ENCODE measurements around the gene IGFL4.

Gene IGFL4

DNA sequence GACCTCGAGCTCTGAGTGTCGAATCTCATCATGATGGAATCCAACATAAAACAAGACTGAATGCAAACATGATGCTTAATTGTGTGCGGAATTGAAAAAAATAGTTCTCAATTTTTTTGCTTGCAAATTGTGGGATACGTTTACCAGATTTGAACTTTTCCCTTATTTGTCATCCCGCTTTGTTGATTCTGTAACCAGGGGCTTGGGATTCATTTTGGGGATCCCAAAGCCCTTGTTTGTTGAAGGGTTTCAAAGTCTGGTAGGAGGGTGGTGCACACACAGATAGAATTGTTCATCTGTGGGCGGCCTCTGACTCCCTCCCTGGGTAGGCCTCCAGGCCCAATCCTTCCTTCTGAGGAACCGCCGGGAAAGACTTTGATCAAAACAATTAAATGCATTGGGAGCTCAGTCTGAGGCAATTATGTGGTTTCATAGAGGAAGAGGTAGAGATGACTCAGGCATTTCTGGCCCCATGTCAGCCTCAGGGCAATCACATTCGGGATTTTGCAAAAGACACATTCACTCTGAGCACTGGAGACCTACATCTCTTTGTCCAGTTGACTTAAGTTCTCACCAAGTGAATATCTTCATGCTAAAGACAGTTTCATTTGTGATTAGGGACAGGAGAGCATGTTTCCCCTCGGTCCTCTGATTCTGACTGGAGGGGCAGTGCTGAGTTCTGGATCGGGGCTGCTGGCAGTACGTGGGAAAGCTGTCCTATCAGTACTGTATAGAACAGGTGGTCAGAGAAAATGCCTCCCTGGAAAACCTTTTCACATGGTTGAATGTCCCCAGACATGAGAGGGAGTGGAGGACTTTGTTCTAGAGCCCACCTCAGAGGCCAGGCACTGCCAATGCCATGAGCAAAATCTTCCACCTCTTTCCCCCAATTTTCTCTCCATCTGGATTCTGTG is 27.8 kb upstream of the IGFL4 start:
- Histone ChIP-seq H3K4me2 (ENCODE audit: low read depth, low read length) (no peak overlapping the region), H3K4me3 (ENCODE audit: low read length) (no peak overlapping the region), H3K9me2 (replicated peaks; ENCODE audit: insufficient read depth, low read length) (no peaks in the 10 kb centered on the region), H4K20me1 (ENCODE audit: insufficient read depth, low read length) (no peaks in the 10 kb centered on the region), H3K36me3 (replicated peaks; ENCODE audit: insufficient read depth, low read length) (no peaks in the 10 kb centered on the region), H3K9me3 (replicated peaks; ENCODE audit: insufficient read depth, low read length) (no peaks in the 10 kb centered on the region), H3K79me2 (ENCODE audit: low read length) (no peaks in the 10 kb centered on the region), H3K4me1 (ENCODE audit: low read length) (peaks cover 6% of the 10 kb centered on the region; the same call in 1 of the 2 replicates), H2AFZ (ENCODE audit: low read length) (no peak overlapping the region), H3K27ac (ENCODE audit: low read length) (no peak overlapping the region), H3F3A (ENCODE audit: insufficient read depth, low read length) (no peaks in the 10 kb centered on the region), H3K9ac (ENCODE audit: low read length) (no peak overlapping the region), H3K27me3 (replicated peaks; ENCODE audit: insufficient read depth, low read length) (peaks cover 66% of the 10 kb centered on the region)
- TF ChIP-seq EZH2phosphoT487 (IDR thresholded peaks at IDR 0.05; ENCODE audit: low read length) (no peak), EZH2 (optimal IDR thresholded peaks at IDR 0.05; ENCODE audit: low read depth, low read length) (no peak)
- TF ChIP-seq, protein P1, sequence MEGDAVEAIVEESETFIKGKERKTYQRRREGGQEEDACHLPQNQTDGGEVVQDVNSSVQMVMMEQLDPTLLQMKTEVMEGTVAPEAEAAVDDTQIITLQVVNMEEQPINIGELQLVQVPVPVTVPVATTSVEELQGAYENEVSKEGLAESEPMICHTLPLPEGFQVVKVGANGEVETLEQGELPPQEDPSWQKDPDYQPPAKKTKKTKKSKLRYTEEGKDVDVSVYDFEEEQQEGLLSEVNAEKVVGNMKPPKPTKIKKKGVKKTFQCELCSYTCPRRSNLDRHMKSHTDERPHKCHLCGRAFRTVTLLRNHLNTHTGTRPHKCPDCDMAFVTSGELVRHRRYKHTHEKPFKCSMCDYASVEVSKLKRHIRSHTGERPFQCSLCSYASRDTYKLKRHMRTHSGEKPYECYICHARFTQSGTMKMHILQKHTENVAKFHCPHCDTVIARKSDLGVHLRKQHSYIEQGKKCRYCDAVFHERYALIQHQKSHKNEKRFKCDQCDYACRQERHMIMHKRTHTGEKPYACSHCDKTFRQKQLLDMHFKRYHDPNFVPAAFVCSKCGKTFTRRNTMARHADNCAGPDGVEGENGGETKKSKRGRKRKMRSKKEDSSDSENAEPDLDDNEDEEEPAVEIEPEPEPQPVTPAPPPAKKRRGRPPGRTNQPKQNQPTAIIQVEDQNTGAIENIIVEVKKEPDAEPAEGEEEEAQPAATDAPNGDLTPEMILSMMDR (IDR thresholded peaks at IDR 0.05; ENCODE audit: low read length), result no peak
- DNase-seq, result no peak

DNA sequence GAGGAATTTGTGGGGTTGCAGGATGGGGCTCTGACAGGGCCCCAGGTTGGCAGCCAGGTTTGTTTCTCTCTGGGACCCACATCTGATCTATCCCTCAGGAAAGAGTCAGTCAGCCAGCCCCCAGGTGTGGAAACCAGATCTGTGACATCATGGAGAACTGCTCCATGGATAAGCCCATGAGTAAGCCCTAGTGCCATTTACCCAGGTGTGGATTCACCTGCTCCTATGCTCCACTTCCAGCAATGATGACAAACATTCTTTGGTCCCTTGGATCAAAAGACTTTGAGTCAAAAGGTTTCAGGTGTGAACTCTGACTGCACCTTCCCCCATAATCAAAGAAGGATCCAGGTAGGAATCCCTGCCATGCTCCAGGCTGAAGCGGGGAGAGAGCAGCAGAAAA is 26.9 kb upstream of the IGFL4 start:
- Histone ChIP-seq H3K27ac (ENCODE audit: low read length) (no peak overlapping the region), H3K4me1 (ENCODE audit: low read length) (peaks cover 6% of the 10 kb centered on the region; the same call in 1 of the 2 replicates), H4K20me1 (ENCODE audit: insufficient read depth, low read length) (no peaks in the 10 kb centered on the region), H3K79me2 (ENCODE audit: low read length) (no peaks in the 10 kb centered on the region), H3K9ac (ENCODE audit: low read length) (no peak overlapping the region), H3K27me3 (replicated peaks; ENCODE audit: insufficient read depth, low read length) (peaks cover 59% of the 10 kb centered on the region), H2AFZ (ENCODE audit: low read length) (no peak overlapping the region), H3F3A (ENCODE audit: insufficient read depth, low read length) (no peaks in the 10 kb centered on the region), H3K4me2 (ENCODE audit: low read depth, low read length) (no peak overlapping the region), H3K4me3 (ENCODE audit: low read length) (no peak overlapping the region), H3K9me2 (replicated peaks; ENCODE audit: insufficient read depth, low read length) (no peaks in the 10 kb centered on the region), H3K9me3 (replicated peaks; ENCODE audit: insufficient read depth, low read length) (no peaks in the 10 kb centered on the region), H3K36me3 (replicated peaks; ENCODE audit: insufficient read depth, low read length) (no peaks in the 10 kb centered on the region)
- TF ChIP-seq EZH2 (optimal IDR thresholded peaks at IDR 0.05; ENCODE audit: low read depth, low read length) (no peak), EZH2phosphoT487 (IDR thresholded peaks at IDR 0.05; ENCODE audit: low read length) (no peak)
- TF ChIP-seq, protein P1 (IDR thresholded peaks at IDR 0.05; ENCODE audit: low read length), result no peak
- no peak for DNase-seq

DNA sequence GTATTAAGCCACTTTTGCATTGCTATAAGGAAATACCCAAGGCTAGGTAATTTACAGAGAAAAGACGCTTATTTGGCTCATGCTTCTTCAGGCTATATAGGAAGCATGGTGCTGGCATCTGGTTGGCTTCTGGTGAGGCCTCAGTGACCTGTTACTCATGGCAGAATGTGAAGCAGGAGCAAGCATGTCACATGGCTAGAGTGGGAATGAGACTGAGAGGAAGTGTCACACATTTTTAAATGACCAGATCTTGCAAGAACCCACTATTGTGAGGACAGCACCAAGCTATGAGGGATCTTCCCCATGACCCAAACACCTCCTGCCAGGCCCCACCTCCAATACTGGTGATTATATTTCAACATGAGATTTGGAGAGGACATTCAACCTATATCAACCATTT is 25.7 kb upstream of the IGFL4 start:
- no peak for DNase-seq
- H3K27ac ChIP-seq (ENCODE audit: low read length), result no peak overlapping the region

More for the DNA sequence above, 25.7 kb upstream of the IGFL4 start:
- Histone ChIP-seq H3K9me2 (replicated peaks; ENCODE audit: insufficient read depth, low read length) (no peaks in the 10 kb centered on the region), H3K9ac (ENCODE audit: low read length) (no peak overlapping the region), H2AFZ (ENCODE audit: low read length) (no peak overlapping the region), H3F3A (ENCODE audit: insufficient read depth, low read length) (no peaks in the 10 kb centered on the region), H3K27me3 (replicated peaks; ENCODE audit: insufficient read depth, low read length) (peaks cover 63% of the 10 kb centered on the region), H3K9me3 (replicated peaks; ENCODE audit: insufficient read depth, low read length) (no peaks in the 10 kb centered on the region), H4K20me1 (ENCODE audit: insufficient read depth, low read length) (no peaks in the 10 kb centered on the region), H3K36me3 (replicated peaks; ENCODE audit: insufficient read depth, low read length) (no peaks in the 10 kb centered on the region), H3K4me1 (ENCODE audit: low read length) (peaks cover 6% of the 10 kb centered on the region; the same call in 1 of the 2 replicates), H3K79me2 (ENCODE audit: low read length) (no peaks in the 10 kb centered on the region), H3K4me2 (ENCODE audit: low read depth, low read length) (no peak overlapping the region), H3K4me3 (ENCODE audit: low read length) (no peak overlapping the region)
- TF ChIP-seq EZH2phosphoT487 (IDR thresholded peaks at IDR 0.05; ENCODE audit: low read length) (no peak), EZH2 (optimal IDR thresholded peaks at IDR 0.05; ENCODE audit: low read depth, low read length) (no peak)
- TF ChIP-seq, protein P1 (IDR thresholded peaks at IDR 0.05; ENCODE audit: low read length), result no peak

Measured in MM.1S (cell line).